GM12878 (cell line): ENCODE data around the gene UBA7. TPM values are rescaled to one million over a fixed set of nuclear protein-coding genes. Genes with fewer than 3 reads are reported as not detected.

Experiments
- ATAC-seq: fragments of 200-7000 bp; cut with Tn5 transposase; 3 replicates; pipeline ENCODE4 v1.9.1; 2020; ENCODE audit warnings: mild to moderate bottlenecking, moderate library complexity
- BruUV-seq: library from RNA; stranded (reverse); fragments of 400-500 nt; replicated peaks from 2 replicates; lab custom pipeline; 2021; lab: Mats Ljungman, UMichigan
- CTCF ChIA-PET: fragments of 300-600 bp; sonication (Branson Sonifier 250); formaldehyde crosslinking; extraction: SDS; loops from one replicate; lab custom pipeline; 2021; ENCODE audit warnings: inconsistent platforms; lab: Yijun Ruan, JAX
- POLR2A ChIA-PET: fragments of 350-600 bp; formaldehyde crosslinking; extraction: SDS; loops from one replicate; lab custom pipeline; 2021; ENCODE audit warnings: inconsistent platforms; lab: Charles Lee
- RAD21 ChIA-PET: fragments of 300-600 bp; sonication (Branson Sonifier 250); formaldehyde crosslinking; loops from one replicate; lab custom pipeline; 2023; ENCODE audit warnings: antibody characterized with exemption; ENCODE audit not compliant: unreplicated experiment; lab: Charles Lee
- SMC1A ChIA-PET: fragments of 300-600 bp; sonication (Branson Sonifier 250); formaldehyde crosslinking; loops from one replicate; lab custom pipeline; 2023; ENCODE audit not compliant: unreplicated experiment, uncharacterized antibody; lab: Charles Lee
- DNase-seq: peaks from one replicate; pipeline ENCODE4 v3.0.0-alpha.2; 2011; ENCODE audit warnings: low read depth, low spot score
- FAIRE-seq: peaks from 3 replicates; lab custom pipeline; 2011; peaks lifted over from hg19 to GRCh38; lab: Jason Lieb, UNC
- H2AFZ ChIP-seq: 2 replicates; pipeline ENCODE4 v1.6.0; 2011; ENCODE audit warnings: low read depth, low read length, control low read depth; ENCODE audit not compliant: control insufficient read depth
- H3K27ac ChIP-seq: 2 replicates; pipeline ENCODE4 v1.5.1; 2011; ENCODE audit warnings: control low read depth; ENCODE audit not compliant: control insufficient read depth, insufficient read depth
- H3K27me3 ChIP-seq, 2 experiments: replicated peaks in 1 of 2; 2 replicates each; pipeline versions ENCODE4 v1.6.0 to v1.6.1; 2011; ENCODE audit warnings: low read length in 1 of 2; ENCODE audit not compliant: control insufficient read depth in 2 of 2, insufficient read depth in 2 of 2
- H3K36me3 ChIP-seq, 2 experiments: 2 replicates each; pipeline ENCODE4 v1.5.1; 2011; ENCODE audit warnings: low read length in 1 of 2; ENCODE audit not compliant: control insufficient read depth in 2 of 2, insufficient read depth in 2 of 2
- H3K4me1 ChIP-seq: 2 replicates; pipeline ENCODE4 v1.6.1; 2011; ENCODE audit warnings: mild to moderate bottlenecking, low read length, moderate library complexity, mixed read lengths; ENCODE audit not compliant: control insufficient read depth, insufficient read depth
- H3K4me2 ChIP-seq: 2 replicates; pipeline ENCODE4 v1.6.0; 2011; ENCODE audit warnings: control low read depth; ENCODE audit not compliant: control insufficient read depth, insufficient read depth
- H3K4me3 ChIP-seq: fragments of 200-600 bp; sonication (generic); 2 replicates; pipeline ENCODE4 v1.5.1; 2016
- H3K79me2 ChIP-seq: 2 replicates; pipeline ENCODE4 v1.6.0; 2011; ENCODE audit warnings: low read length; ENCODE audit not compliant: control insufficient read depth, insufficient read depth
- H3K9ac ChIP-seq: 2 replicates; pipeline ENCODE4 v1.8.0; 2011; ENCODE audit warnings: low read length, control low read depth, mixed read lengths; ENCODE audit not compliant: control insufficient read depth, insufficient read depth
- H3K9me3 ChIP-seq: replicated peaks from 3 replicates; pipeline ENCODE4 v1.5.1; 2011; ENCODE audit warnings: mild to moderate bottlenecking, low read length; ENCODE audit not compliant: control insufficient read depth, insufficient read depth
- H4K20me1 ChIP-seq: 2 replicates; pipeline ENCODE4 v1.6.0; 2011; ENCODE audit not compliant: control insufficient read depth, insufficient read depth
- ATF3 ChIP-seq: IDR thresholded peaks from 2 replicates; pipeline ENCODE4 v1.6.1; 2011; ENCODE audit warnings: low read depth, mild to moderate bottlenecking, low read length, moderate library complexity, borderline replicate concordance; ENCODE audit errors: extremely low read depth
- EED ChIP-seq: sonication (generic); IDR thresholded peaks from 2 replicates; pipeline ENCODE4 v1.6.1; 2016; ENCODE audit warnings: antibody characterized with exemption, low read depth
- ELK1 ChIP-seq: IDR thresholded peaks from 2 replicates; pipeline ENCODE4 v1.6.1; 2012; ENCODE audit warnings: low read depth, low read length, improper control_type of control experiment
- MEF2A ChIP-seq: IDR thresholded peaks from 2 replicates; pipeline ENCODE4 v1.6.1; 2011; ENCODE audit warnings: low read depth, mild to moderate bottlenecking, low read length, moderate library complexity; ENCODE audit not compliant: insufficient read depth
- NKRF ChIP-seq: fragments of 450-650 bp; conservative IDR thresholded peaks from 2 replicates; pipeline ENCODE4 v1.6.1; 2017; ENCODE audit warnings: mild to moderate bottlenecking, moderate library complexity
- YBX1 ChIP-seq: fragments of 450-650 bp; IDR thresholded peaks from 2 replicates; pipeline ENCODE4 v1.6.1; 2016; ENCODE audit warnings: antibody characterized with exemption
- ZNF592 ChIP-seq: fragments of 450-650 bp; IDR thresholded peaks from 2 replicates; pipeline ENCODE4 v1.6.1; 2017; ENCODE audit warnings: mild to moderate bottlenecking, moderate library complexity
- WGBS: methylation state at CpG from one replicate; pipeline ENCODE4 v1.1.6; 2016; ENCODE audit warnings: low lambda C conversion rate; ENCODE audit not compliant: insufficient replicate concordance, insufficient coverage; ENCODE audit errors: missing lambda C conversion rate; 5-methylcytosine and 5-hydroxymethylcytosine counted together
- in situ Hi-C: fragments of 300-500 bp; cut with MboI; formaldehyde crosslinking; loops from 9 replicates; pipeline ENCODE4 v1.14.3; 2018; ENCODE audit warnings: mixed read lengths
- intact Hi-C: fragments of 100-400 bp; cut with micrococcal nuclease; formaldehyde crosslinking; loops from one replicate; pipeline ENCODE4 v1.14.2; 2022; ENCODE audit not compliant: unreplicated experiment
- polyA plus RNA-seq, 11 experiments: library from polyadenylated mRNA; depleted of rRNA in 4 of 11; unstranded in 6 of 11; stranded (reverse) in 5 of 11; fragments of >200 nt; fragmentation: Nextera tagmentation in 4 of 11; fragmentation: Illumina TruSeq in 1 of 11; extraction: Ambion mirVana in 4 of 11; extraction: Trizol in 1 of 11; gene quantifications; 1 replicate in 1 of 11; 2 replicates in 10 of 11; pipeline versions ENCODE4 v1.2.1 to v1.2.3, GENCODE V29; 2011 to 2016; ENCODE audit warnings: inconsistent platforms in 2 of 11, missing spikeins in 2 of 11, low read depth in 1 of 11
- total RNA-seq, 4 experiments: library from RNA; depleted of rRNA in 3 of 4; stranded (reverse); fragments of >200 nt in 3 of 4; fragmentation: Illumina TruSeq in 1 of 4; extraction: Trizol in 1 of 4; gene quantifications; 2 replicates each; pipeline versions ENCODE4 v1.2.1 to v1.2.3, GENCODE V29; 2013 to 2021

UBA7 gene
- total and polyA plus RNA-seq, 10 of the 15 experiments (the other 5 are each of a cell fraction or from before 2014, with no cell fraction given): 11.8 to 116 (median 46.7) TPM

- TF ChIP-seq ATF3: no peak
These were observed 27.5 kb upstream of the UBA7 start (continued) for GRCh38 chr3:49841126-49841696.

GRCh38 chr3:49840388-49840787 lies 26.6 kb upstream of the UBA7 start:
- no peaks in the 10 kb centered on the region for H3K79me2 ChIP-seq
- H4K20me1 ChIP-seq: no peaks in the 10 kb centered on the region
- H3K4me3 ChIP-seq: no peak overlapping the region
- RAD21 ChIA-PET: interaction anchor here (1.2 to 7.0 kb wide), 5 partner anchors 37 to 96 kb away, joined by 3 to 182 read pairs (median 4); partner anchors contain the start of genes CDHR4 and INKA1
- FAIRE-seq (no peak), DNase-seq (no peak), ATAC-seq (no peak)
- WGBS: 75% methylated on average over 2 of the region's 2 CpGs
- TF ChIP-seq EED: no peak
- TF ChIP-seq MEF2A: no peak
- no peak for TF ChIP-seq YBX1
- TF ChIP-seq NKRF: no peak
- TF ChIP-seq ZNF592: no peak
- no peak for TF ChIP-seq ELK1
- intact Hi-C loops (no loop called here), in situ Hi-C loops (no loop called here)
- no peaks in the 10 kb centered on the region for H3K27me3 ChIP-seq
- H3K9ac ChIP-seq: no peak overlapping the region
- BruUV-seq: no TSS peak
- SMC1A ChIA-PET: interaction anchor here (0.7 to 7.5 kb wide), 4 partner anchors 27 to 245 kb away, joined by 3 to 146 read pairs (median 13); partner anchors contain the start of genes CDHR4, INKA1 and UBA7
- no peaks in the 10 kb centered on the region for H3K9me3 ChIP-seq
- H3K27ac ChIP-seq: no peak overlapping the region
- peaks cover 16 to 22% of the 10 kb centered on the region in 2 experiments for H3K36me3 ChIP-seq
- POLR2A ChIA-PET: interaction anchor here (0.6 to 2.4 kb wide), 2 partner anchors 37 to 131 kb away, joined by 6 to 21 read pairs; partner anchors contain the start of gene INKA1
- CTCF ChIA-PET: interaction anchor here (1.8 to 14.1 kb wide), 7 partner anchors 27 to 301 kb away, joined by 9 to 327 read pairs (median 19); partner anchors contain the start of genes CDHR4, INKA1, MST1R and UBA7
- no peak overlapping the region for H3K4me2 ChIP-seq
- H3K4me1 ChIP-seq: no peaks in the 10 kb centered on the region
- H2AFZ ChIP-seq: no peak overlapping the region
